Testis (tissue), 2 donors: ENCODE data around the gene NSMF.

ENCODE experiments used
- POLR2A ChIP-seq: fragments of 450-650 bp; IDR thresholded peaks from one replicate; pipeline ENCODE4 v1.6.1; 2017; ENCODE audit warnings: antibody characterized with exemption, mild to moderate bottlenecking, moderate library complexity
- TF ChIP-seq, protein P1 (sequence below), 3 experiments: fragments of 450-650 bp in 2 of 3; fragments of 200-600 bp in 1 of 3; sonication (generic) in 1 of 3; IDR thresholded peaks; one replicate each; pipeline ENCODE4 v1.5.1; 2016 to 2019; ENCODE audit warnings: antibody characterized with exemption in 3 of 3, mild to moderate bottlenecking in 2 of 3, moderate library complexity in 1 of 3

- TF ChIP-seq, protein P1, sequence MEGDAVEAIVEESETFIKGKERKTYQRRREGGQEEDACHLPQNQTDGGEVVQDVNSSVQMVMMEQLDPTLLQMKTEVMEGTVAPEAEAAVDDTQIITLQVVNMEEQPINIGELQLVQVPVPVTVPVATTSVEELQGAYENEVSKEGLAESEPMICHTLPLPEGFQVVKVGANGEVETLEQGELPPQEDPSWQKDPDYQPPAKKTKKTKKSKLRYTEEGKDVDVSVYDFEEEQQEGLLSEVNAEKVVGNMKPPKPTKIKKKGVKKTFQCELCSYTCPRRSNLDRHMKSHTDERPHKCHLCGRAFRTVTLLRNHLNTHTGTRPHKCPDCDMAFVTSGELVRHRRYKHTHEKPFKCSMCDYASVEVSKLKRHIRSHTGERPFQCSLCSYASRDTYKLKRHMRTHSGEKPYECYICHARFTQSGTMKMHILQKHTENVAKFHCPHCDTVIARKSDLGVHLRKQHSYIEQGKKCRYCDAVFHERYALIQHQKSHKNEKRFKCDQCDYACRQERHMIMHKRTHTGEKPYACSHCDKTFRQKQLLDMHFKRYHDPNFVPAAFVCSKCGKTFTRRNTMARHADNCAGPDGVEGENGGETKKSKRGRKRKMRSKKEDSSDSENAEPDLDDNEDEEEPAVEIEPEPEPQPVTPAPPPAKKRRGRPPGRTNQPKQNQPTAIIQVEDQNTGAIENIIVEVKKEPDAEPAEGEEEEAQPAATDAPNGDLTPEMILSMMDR (IDR thresholded peaks at IDR 0.05): no peak
- no peak for TF ChIP-seq POLR2A
Measured at GRCh38 chr9:137417161-137418021, 41.7 kb downstream of the NSMF start.
